Esophagus mucosa (tissue), 1 donor: Measurements from ENCODE around the gene CASP10. TPM values are rescaled to one million over a fixed set of nuclear protein-coding genes. Genes with fewer than 3 reads are reported as not detected.
"Not testable (repeated sequence)": the region's sequence is repeated elsewhere in the genome, so short reads cannot be mapped to it uniquely, and the experiment has no call there.

Source experiments
- ATAC-seq: fragments of 200-7000 bp; cut with Tn5 transposase; one replicate; pipeline ENCODE4 v1.9.1; 2020
- total RNA-seq: library from RNA; stranded (reverse); gene quantifications from one replicate; pipeline ENCODE4 v1.2.4, GENCODE V29; 2023
- donor health status: DM: yes; HTN: yes; CAD: no.

CASP10 gene
- 11.2 TPM for total RNA-seq

- peak; percentile 79 for ATAC-seq
Measured at GRCh38 chr2:201182650-201183364, at the start of gene CASP10. Gene CASP10 (plus strand): TSS chr2:201183141. CDS start chr2:201185778, 2,637 bp downstream.

- ATAC-seq = no peak
Measured at GRCh38 chr2:201135386-201135785, 47.6 kb upstream of the CASP10 start.

GRCh38 chr2:201136889-201137321 lies 46.0 kb upstream of the CASP10 start:
- ATAC-seq = no peak

GRCh38 chr2:201137505-201138400 lies 45.2 kb upstream of the CASP10 start:
- peak; percentile 83 for ATAC-seq

GRCh38 chr2:201138401-201138970 lies 44.5 kb upstream of the CASP10 start:
- ATAC-seq = no peak

GRCh38 chr2:201138986-201139781 lies 43.8 kb upstream of the CASP10 start:
- not testable (repeated sequence) for ATAC-seq

GRCh38 chr2:201139836-201140604 lies 42.9 kb upstream of the CASP10 start:
- no peak for ATAC-seq

- no peak for ATAC-seq
Measured at GRCh38 chr2:201144101-201145051, 38.6 kb upstream of the CASP10 start.

GRCh38 chr2:201148434-201148990 lies 34.4 kb upstream of the CASP10 start:
- ATAC-seq = no peak

- ATAC-seq = peak; percentile 83
Measured at GRCh38 chr2:201149064-201149820, 33.7 kb upstream of the CASP10 start.

GRCh38 chr2:201149821-201150165 lies 33.1 kb upstream of the CASP10 start:
- peak; percentile 32 for ATAC-seq

- ATAC-seq = no peak
Measured at GRCh38 chr2:201150454-201151020, 32.4 kb upstream of the CASP10 start.

GRCh38 chr2:201151127-201151981 lies 31.6 kb upstream of the CASP10 start:
- ATAC-seq = peak; percentile 73

GRCh38 chr2:201152517-201152916 lies 30.4 kb upstream of the CASP10 start:
- ATAC-seq = no peak

GRCh38 chr2:201152999-201153815 lies 29.7 kb upstream of the CASP10 start:
- ATAC-seq = no peak

- no peak for ATAC-seq
Measured at GRCh38 chr2:201154615-201155399, 28.1 kb upstream of the CASP10 start.
